GM21447 (cell line): ENCODE measurements around the gene ZNF536.
"Not testable (repeated sequence)": the region's sequence is repeated elsewhere in the genome, so short reads cannot be mapped to it uniquely, and the experiment has no call there.

ENCODE experiments used
- ATAC-seq: cut with Tn5 transposase; IDR thresholded peaks from one replicate; pipeline ENCODE4 v1.9.1; 2021; ENCODE audit not compliant: unreplicated experiment

ZNF536 gene

GRCh38 chr19:30476997-30477396, 104.8 kb downstream of the ZNF536 start:
- no peak for ATAC-seq

DNA sequence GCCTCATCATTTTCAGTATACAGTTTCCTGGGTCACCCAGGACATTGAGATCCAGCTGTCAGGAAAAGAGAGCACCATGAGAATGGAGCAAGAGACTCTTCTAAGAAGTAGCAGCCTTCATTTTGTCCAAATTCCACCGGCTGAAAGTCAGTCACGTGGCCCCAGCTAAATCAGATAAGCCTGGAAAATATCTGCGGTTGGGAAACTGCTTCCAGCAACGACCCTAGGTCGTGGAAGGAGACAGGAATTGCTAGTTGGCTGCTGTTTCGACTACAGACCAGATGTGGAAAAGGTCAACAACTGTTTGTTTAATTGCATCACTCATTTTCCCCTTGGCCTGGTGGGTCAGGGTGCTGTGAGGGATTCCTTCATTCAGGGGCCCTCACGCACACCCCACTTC, 107.0 kb downstream of the ZNF536 start:
- ATAC-seq, result no peak

GRCh38 chr19:30480097-30480496, 107.9 kb downstream of the ZNF536 start:
- ATAC-seq, result no peak

DNA sequence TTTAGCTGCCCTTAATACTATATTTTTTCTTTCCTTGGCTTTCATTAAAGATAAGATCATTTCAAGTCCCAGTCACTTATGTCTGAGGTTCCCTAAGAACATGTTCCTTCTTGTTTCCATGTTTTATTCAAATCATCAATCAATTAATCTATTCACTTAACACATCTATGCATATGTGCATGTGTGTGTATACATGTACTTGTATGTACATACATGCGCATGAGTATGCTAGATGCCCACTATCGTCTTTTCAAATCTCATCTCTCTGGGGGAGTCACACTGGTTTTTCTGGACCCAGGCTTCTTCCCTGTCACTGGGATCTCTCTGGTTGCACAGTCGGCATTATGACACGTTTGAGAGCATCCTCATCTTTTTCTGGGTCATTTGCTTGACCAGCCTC, 108.9 kb downstream of the ZNF536 start:
- no peak for ATAC-seq

DNA sequence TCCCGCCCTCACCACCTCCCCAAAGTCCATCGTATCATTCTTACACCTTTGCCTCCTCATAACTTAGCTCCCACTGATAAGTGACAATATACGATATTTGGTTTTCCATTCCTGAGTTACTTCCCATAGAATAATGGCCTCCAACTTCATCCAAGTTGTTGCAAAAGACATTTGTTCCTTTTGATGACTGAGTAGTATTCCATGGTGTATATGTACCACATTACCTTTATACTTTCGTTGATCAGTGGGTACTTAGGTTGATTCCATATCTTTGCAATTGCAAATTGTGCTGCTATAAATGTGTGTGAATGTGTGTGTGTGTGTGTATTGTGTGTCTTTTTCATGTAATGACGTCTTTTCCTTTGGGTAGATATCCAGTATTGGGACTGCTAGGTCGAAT, 109.6 kb downstream of the ZNF536 start:
- no peak for ATAC-seq

DNA sequence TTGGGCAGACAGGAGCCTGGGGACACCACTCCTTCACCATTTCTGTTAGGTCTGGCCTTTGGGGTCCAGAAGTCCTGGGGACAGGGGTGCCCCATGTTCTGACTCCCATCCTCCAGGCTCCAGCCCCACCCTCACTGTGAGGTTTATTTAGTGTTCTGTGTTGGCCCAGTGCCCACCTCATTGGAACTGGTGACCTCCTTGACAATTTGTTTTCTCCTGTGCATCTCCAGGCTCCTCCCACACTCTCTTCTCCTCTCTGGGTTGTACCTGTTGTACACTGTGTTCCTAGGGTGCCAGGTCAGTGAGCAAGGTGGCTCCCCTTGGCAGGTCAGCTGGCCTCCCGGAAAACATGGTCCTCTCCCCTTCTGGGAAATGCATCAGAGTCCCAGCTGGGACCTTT, 110.8 kb downstream of the ZNF536 start:
- ATAC-seq, result no peak

GRCh38 chr19:30486250-30486649, 114.1 kb downstream of the ZNF536 start:
- not testable (repeated sequence) for ATAC-seq

GRCh38 chr19:30487178-30487577, 115.0 kb downstream of the ZNF536 start:
- ATAC-seq, result no peak

- no peak for ATAC-seq
Observed at GRCh38 chr19:30488191-30488590, 116.0 kb downstream of the ZNF536 start.

DNA sequence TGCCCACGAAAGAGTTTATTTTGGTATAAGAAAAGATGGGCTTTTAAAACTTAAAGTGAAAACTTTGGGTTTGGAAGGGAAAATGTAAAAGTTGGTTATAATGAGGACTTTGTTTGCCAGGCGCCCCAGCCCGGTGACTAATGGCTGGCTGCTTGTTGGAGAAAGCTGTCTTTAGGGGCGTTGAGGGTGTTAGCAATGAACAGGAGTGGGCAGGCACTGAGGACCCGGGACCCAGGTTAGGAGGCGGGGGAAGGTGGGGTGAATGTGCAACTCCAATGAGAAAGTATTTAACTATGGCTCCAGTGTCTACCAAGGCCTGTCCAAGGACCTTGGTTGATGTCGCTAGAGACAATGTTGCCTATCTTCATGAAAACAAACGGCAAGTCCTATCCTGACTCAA, 118.6 kb downstream of the ZNF536 start:
- no peak for ATAC-seq

DNA sequence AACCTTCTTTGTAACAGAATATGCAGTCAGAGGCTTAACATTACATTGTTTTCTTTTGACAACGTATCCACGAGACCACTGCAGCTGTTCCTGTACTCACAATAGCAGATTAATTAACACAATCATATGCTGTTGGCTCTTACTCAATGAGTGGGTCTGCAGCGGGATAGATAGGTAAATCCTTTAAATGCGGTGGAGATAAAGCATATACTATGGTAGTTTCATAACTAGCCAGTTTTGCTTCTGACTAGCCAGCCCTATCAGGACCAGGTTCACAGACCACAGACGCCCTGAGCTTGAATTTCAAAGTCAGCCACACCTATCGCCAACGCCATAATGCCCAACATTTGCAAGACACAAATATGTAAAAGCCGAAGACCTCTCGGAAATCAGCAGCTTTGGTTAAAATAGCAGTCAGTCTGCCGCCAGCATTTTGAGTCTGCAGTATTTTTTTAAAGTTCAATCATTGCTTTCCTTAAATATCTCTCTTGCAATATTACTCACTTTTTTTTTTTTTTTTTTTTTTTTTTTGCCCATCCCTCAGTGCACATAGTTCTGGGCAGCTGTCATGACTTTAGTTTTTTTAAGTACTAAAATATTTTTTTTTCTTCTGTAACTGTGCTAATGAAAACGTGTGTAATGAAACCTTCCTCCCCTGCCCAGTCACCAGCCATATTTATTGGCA, 120.5 kb downstream of the ZNF536 start:
- ATAC-seq, result no peak

DNA sequence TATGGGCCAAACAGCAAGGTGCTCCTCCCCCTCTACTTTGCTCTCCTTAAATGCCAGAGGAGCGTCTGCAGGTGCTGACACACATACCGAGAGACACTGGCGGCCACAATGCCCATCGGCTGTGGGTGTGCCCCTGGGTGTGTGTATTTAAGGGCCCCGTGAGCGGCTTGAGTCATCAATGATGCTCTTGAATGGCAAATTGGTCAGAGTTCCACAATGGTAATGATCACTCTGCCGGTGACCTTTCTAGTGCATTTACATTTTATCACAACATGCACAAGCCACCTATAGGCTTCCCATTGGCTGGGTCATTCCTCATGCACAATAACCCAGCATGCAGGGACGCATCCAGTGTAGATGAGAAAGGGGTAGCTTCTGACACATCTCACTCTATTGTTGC, 124.8 kb downstream of the ZNF536 start:
- ATAC-seq, result no peak

GRCh38 chr19:30498085-30498484, 125.9 kb downstream of the ZNF536 start:
- not testable (repeated sequence) for ATAC-seq

DNA sequence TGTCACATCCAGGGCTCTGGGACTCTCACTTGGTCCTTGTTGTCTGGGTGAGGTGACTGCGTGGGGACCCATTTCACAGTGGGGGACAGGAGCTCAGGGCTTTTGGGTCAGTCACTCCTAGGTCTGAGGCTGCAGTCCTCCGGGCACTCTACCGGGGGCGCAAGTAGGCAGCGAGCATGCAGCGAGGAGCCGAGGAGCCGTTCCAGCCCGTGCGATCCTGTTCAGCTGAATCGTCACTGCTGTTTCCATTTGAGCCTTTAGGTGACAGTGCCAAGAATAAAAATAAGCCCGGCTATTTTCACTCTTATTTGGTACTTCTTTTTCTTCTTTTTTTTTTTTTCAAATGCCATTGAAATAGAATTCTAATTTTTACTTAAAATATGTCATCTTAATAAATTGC, 126.5 kb downstream of the ZNF536 start:
- no peak for ATAC-seq

DNA sequence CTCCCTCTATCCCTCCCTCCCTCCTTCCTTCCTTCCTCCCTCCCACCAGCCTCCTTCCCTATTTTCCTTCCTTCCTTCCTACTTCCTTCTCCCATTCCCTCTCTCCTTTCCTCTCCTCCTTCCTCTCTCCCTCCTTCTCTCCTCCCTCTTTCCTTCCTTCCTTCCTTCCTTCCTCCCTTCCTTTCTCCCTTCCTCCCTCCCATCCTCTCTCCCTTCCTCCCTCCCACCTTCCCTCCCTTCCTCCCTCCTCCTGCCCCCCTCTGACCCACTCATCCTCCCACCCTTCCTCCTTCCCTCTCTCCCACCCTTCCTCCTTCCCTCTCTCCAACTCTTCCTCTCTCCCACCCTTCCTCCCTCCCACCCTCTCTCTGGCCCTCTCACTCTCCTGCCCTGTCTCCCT, 132.1 kb downstream of the ZNF536 start:
- ATAC-seq, result no peak

GRCh38 chr19:30512176-30513081, 140.2 kb downstream of the ZNF536 start:
- no peak for ATAC-seq

GRCh38 chr19:30513082-30513411, 140.9 kb downstream of the ZNF536 start:
- no peak for ATAC-seq

DNA sequence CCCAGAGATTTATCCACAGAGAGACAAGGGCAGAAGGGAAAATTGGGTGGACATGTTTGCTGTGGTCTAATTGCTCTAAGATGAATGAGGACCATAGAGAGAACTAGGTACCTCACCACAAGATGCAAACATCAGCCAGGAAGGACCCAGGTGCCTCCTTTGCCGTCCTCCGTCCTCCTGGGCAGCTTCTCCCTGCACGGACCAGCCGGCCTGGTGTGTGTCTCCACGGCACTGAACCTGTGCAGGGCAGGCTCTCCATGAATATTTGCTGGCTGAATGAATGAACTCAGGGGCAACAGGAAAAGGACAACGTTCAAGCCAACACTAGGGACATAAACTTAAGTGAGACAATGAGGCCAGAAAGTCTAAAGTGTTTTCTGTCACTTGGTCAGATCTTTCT, 143.9 kb downstream of the ZNF536 start:
- no peak for ATAC-seq

- ATAC-seq, result no peak
Observed at GRCh38 chr19:30516531-30516930, 144.3 kb downstream of the ZNF536 start.

- ATAC-seq, result no peak
Observed at GRCh38 chr19:30518965-30519606, 146.9 kb downstream of the ZNF536 start.

GRCh38 chr19:30519607-30520205, 147.5 kb downstream of the ZNF536 start:
- ATAC-seq, result no peak
